NK-92 (cell line): ENCODE measurements around the gene UGT2B10.

Experiments used
- DNase-seq: peaks from one replicate; lab custom pipeline; 2025; ENCODE audit not compliant: unreplicated experiment; lab: John Stamatoyannopoulos, UW

UGT2B10 gene

GRCh38 chr4:68869274-68869773 lies 53.5 kb downstream of the UGT2B10 start:
- no peak for DNase-seq

GRCh38 chr4:68871809-68872642 lies 56.2 kb downstream of the UGT2B10 start:
- no peak for DNase-seq

- DNase-seq, result no peak
Observed at GRCh38 chr4:68872643-68873502, 57.1 kb downstream of the UGT2B10 start.

GRCh38 chr4:68874507-68874906 lies 58.7 kb downstream of the UGT2B10 start:
- no peak for DNase-seq

GRCh38 chr4:68877555-68877954 lies 61.8 kb downstream of the UGT2B10 start:
- no peak for DNase-seq

GRCh38 chr4:68878048-68878447 lies 62.3 kb downstream of the UGT2B10 start:
- no peak for DNase-seq
